Right cardiac atrium (tissue), 5 donors: Measurements from ENCODE around the gene GPHN. TPM values are rescaled to one million over a fixed set of nuclear protein-coding genes. Genes with fewer than 3 reads are reported as not detected.

ENCODE experiments used
- ATAC-seq, 2 donors: fragments of 200-7000 bp; cut with Tn5 transposase; one replicate each; pipeline versions ENCODE4 v1.8.0 to v1.9.1; 2020; ENCODE audit warnings: moderate library complexity in 2 of 2, mild to moderate bottlenecking in 1 of 2
- DNase-seq, 3 donors: peaks; one replicate each; pipeline ENCODE4 v3.0.0-alpha.2; 2020
- H3K27ac ChIP-seq: one replicate; pipeline ENCODE4 v1.5.1; 2013; ENCODE audit warnings: mild to moderate bottlenecking, low read length, control low read depth, moderate library complexity
- H3K27me3 ChIP-seq: one replicate; pipeline ENCODE4 v1.6.1; 2013; ENCODE audit not compliant: control insufficient read depth, insufficient read depth
- H3K4me1 ChIP-seq: one replicate; pipeline ENCODE4 v1.6.1; 2013; ENCODE audit warnings: low read length; ENCODE audit not compliant: control insufficient read depth, insufficient read depth
- H3K4me3 ChIP-seq: one replicate; pipeline ENCODE4 v1.5.1; 2013; ENCODE audit warnings: low read length, control low read depth
- H3K9me3 ChIP-seq: one replicate; pipeline ENCODE4 v1.6.1; 2013; ENCODE audit warnings: low read length; ENCODE audit not compliant: control insufficient read depth
- WGBS: extraction: QIAGEN DNeasy Blood & Tissue Kit; methylation state at CpG from one replicate; pipeline ENCODE4 v1.1.7; 2013; 5-methylcytosine and 5-hydroxymethylcytosine counted together
- intact Hi-C, 4 donors: fragments of 100-400 bp; cut with DNase I; formaldehyde crosslinking; loops; one replicate each; pipeline versions ENCODE4 v1.11.0 to v1.14.0; 2022 to 2023
- polyA plus RNA-seq: library from polyadenylated mRNA; stranded (reverse); fragments of 200-250 nt; gene quantifications from one replicate; pipeline ENCODE4 v1.2.3, GENCODE V29; 2013
- total RNA-seq, 4 donors: library from RNA; stranded (reverse); fragmentation: NEBNext Ultra II Directional; extraction: Animal tissue kit (Norgen Biotek cat#: 25700); gene quantifications; one replicate each; pipeline ENCODE4 v1.2.1, GENCODE V29; 2021
- donor health status: healthy with polysubstance abuse.
- donor health status: DM: no; HTN: yes; CAD: no.
- donor health status: DM: no; HTN: no; CAD: no.
- donor health status: DM: no; HTN: yes; CAD: no; lungs with severe emphysema.
- donor health status: DM: yes; HTN: yes; CAD: no.

GPHN gene
- total and polyA plus RNA-seq, 5 donors: 16.0 to 25.4 (median 23.0) TPM

GRCh38 chr14:67133144-67133543 is 625.2 kb downstream of the GPHN start:
- intact Hi-C loops: no loop called here
- DNase-seq (no peak), ATAC-seq (no peak)
- Histone ChIP-seq H3K4me1 (no peaks in the 10 kb centered on the region), H3K27me3 (no peaks in the 10 kb centered on the region), H3K9me3 (no peaks in the 10 kb centered on the region), H3K4me3 (no peak overlapping the region), H3K27ac (no peak overlapping the region)

- intact Hi-C loops: no loop called here
- no peak overlapping the region for H3K4me3 ChIP-seq
- no peak for DNase-seq
- H3K4me1 ChIP-seq: no peaks in the 10 kb centered on the region
- no peaks in the 10 kb centered on the region for H3K9me3 ChIP-seq
- WGBS: 77% methylated on average over 3 of the region's 3 CpGs
- H3K27me3 ChIP-seq: no peaks in the 10 kb centered on the region
- H3K27ac ChIP-seq: no peak overlapping the region
- peak in 1 of 2 donors; percentile 14 for ATAC-seq
These were observed 625.9 kb downstream of the GPHN start for GRCh38 chr14:67133595-67134441.

- intact Hi-C loops: no loop called here
- Histone ChIP-seq H3K27ac (no peak overlapping the region), H3K4me3 (no peak overlapping the region), H3K27me3 (no peaks in the 10 kb centered on the region), H3K9me3 (no peaks in the 10 kb centered on the region), H3K4me1 (no peaks in the 10 kb centered on the region)
- ATAC-seq: no peak
- no peak for DNase-seq
These were observed 629.9 kb downstream of the GPHN start for GRCh38 chr14:67137744-67138371.

- Histone ChIP-seq H3K27ac (no peak overlapping the region), H3K4me3 (no peak overlapping the region), H3K27me3 (no peaks in the 10 kb centered on the region), H3K9me3 (no peaks in the 10 kb centered on the region), H3K4me1 (no peaks in the 10 kb centered on the region)
- intact Hi-C loops: loop anchor here in 1 of 4 donors (10.0 kb wide), 1 partner anchor 646 kb away; no protein-coding TSS in a partner anchor
- ATAC-seq (no peak), DNase-seq (no peak)
- 82% methylated on average over 2 of the region's 2 CpGs for WGBS
These were observed 632.6 kb downstream of the GPHN start for GRCh38 chr14:67140556-67140955.

- Histone ChIP-seq H3K9me3 (no peaks in the 10 kb centered on the region), H3K27me3 (no peaks in the 10 kb centered on the region), H3K27ac (no peak overlapping the region), H3K4me3 (no peak overlapping the region), H3K4me1 (no peaks in the 10 kb centered on the region)
- DNase-seq (no peak), ATAC-seq (no peak)
- WGBS: 39% methylated on average over 1 of the region's 1 CpG
- intact Hi-C loops: loop anchor here in 1 of 4 donors (10.0 kb wide), 1 partner anchor 647 kb away; no protein-coding TSS in a partner anchor
These were observed 633.4 kb downstream of the GPHN start for GRCh38 chr14:67141146-67141900.

GRCh38 chr14:67151082-67151666 is 643.2 kb downstream of the GPHN start:
- H3K4me1 ChIP-seq: no peaks in the 10 kb centered on the region
- no peaks in the 10 kb centered on the region for H3K9me3 ChIP-seq
- WGBS: 82% methylated on average over 4 of the region's 4 CpGs
- H3K4me3 ChIP-seq: no peak overlapping the region
- DNase-seq (no peak), ATAC-seq (no peak)
- intact Hi-C loops: no loop called here
- H3K27ac ChIP-seq: no peak overlapping the region
- H3K27me3 ChIP-seq: no peaks in the 10 kb centered on the region

- ATAC-seq (no peak), DNase-seq (no peak)
- Histone ChIP-seq H3K4me3 (no peak overlapping the region), H3K27me3 (no peaks in the 10 kb centered on the region), H3K9me3 (no peaks in the 10 kb centered on the region), H3K4me1 (no peaks in the 10 kb centered on the region), H3K27ac (no peak overlapping the region)
- intact Hi-C loops: no loop called here
These were observed 650.6 kb downstream of the GPHN start for GRCh38 chr14:67158566-67158965.

GRCh38 chr14:67162385-67162784 is 654.4 kb downstream of the GPHN start:
- intact Hi-C loops: no loop called here
- ATAC-seq: no peak
- Histone ChIP-seq H3K27ac (no peak overlapping the region), H3K9me3 (no peaks in the 10 kb centered on the region), H3K4me1 (no peaks in the 10 kb centered on the region), H3K27me3 (no peaks in the 10 kb centered on the region), H3K4me3 (no peak overlapping the region)
- DNase-seq: no peak
- WGBS: 91% methylated on average over 4 of the region's 4 CpGs

GRCh38 chr14:67166450-67166853 is 658.5 kb downstream of the GPHN start:
- Histone ChIP-seq H3K9me3 (no peaks in the 10 kb centered on the region), H3K27ac (no peak overlapping the region), H3K27me3 (no peaks in the 10 kb centered on the region), H3K4me1 (no peaks in the 10 kb centered on the region), H3K4me3 (no peak overlapping the region)
- DNase-seq: no peak
- intact Hi-C loops: loop anchor here in 2 of 4 donors (5.0 kb wide), 2 partner anchors 116 to 121 kb away; no protein-coding TSS in a partner anchor
- 86% methylated on average over 5 of the region's 5 CpGs for WGBS
- ATAC-seq: no peak

- intact Hi-C loops: loop anchor here in 3 of 4 donors (2.0 to 5.0 kb wide), 3 partner anchors 115 to 120 kb away; no protein-coding TSS in a partner anchor
- DNase-seq (no peak), ATAC-seq (no peak)
- H3K4me3 ChIP-seq: no peak overlapping the region
- H3K27ac ChIP-seq: no peak overlapping the region
- no peaks in the 10 kb centered on the region for H3K4me1 ChIP-seq
- no peaks in the 10 kb centered on the region for H3K27me3 ChIP-seq
- WGBS: 97% methylated on average over 2 of the region's 2 CpGs
- H3K9me3 ChIP-seq: no peaks in the 10 kb centered on the region
These were observed 659.6 kb downstream of the GPHN start for GRCh38 chr14:67167420-67168109.
